ENCODE data around the gene AP1S1. TPM values are rescaled to one million over a fixed set of nuclear protein-coding genes. Genes with fewer than 3 reads are reported as not detected.
A peak's percentile ranks its signal among the peaks of the same experiment; 100 is the strongest.

The AP1S1 gene
- total and polyA plus RNA-seq, 9 of the 15 experiments (the other 6 are each of a cell fraction or from before 2014, with no cell fraction given): 4.4 to 149 (median 89.4) TPM

- no peak for TF ChIP-seq MED1 (CRISPR knock-in tag; IDR thresholded peaks at IDR 0.05; ENCODE audit: borderline replicate concordance)
- no peak for TF ChIP-seq NONO (IDR thresholded peaks at IDR 0.05; ENCODE audit: low read depth in 2 of 2, low read length in 1 of 2)
- 0 out of 4 replicates have a peak, but pooled peaks of 1 of the 2 experiments have one; percentile 16 for TF ChIP-seq TBL1XR1 (IDR thresholded peaks at IDR 0.05; ENCODE audit: low read length in 2 of 2)
- TF ChIP-seq HDAC8 (tag; IDR thresholded peaks at IDR 0.05): no peak
- 0 out of 4 replicates have a peak, but pooled peaks of 1 of the 2 experiments have one; percentile 17 for TF ChIP-seq TEAD1 (CRISPR knock-in tag; IDR thresholded peaks at IDR 0.05)
- TF ChIP-seq THAP12 (CRISPR knock-in tag; IDR thresholded peaks at IDR 0.05): no peak
- TF ChIP-seq PPARD (CRISPR knock-in tag; IDR thresholded peaks at IDR 0.05): no peak
- TF ChIP-seq GTF2F1 (IDR thresholded peaks at IDR 0.05; ENCODE audit: low read depth, low read length): no peak
- no peak for TF ChIP-seq NFIC (IDR thresholded peaks at IDR 0.05)
- TF ChIP-seq THRB (CRISPR knock-in tag; conservative IDR thresholded peaks at IDR 0.05): no peak
- no peak for TF ChIP-seq CHD2 (IDR thresholded peaks at IDR 0.05; ENCODE audit: low read depth, low read length)
- TF ChIP-seq HMBOX1 (IDR thresholded peaks at IDR 0.05): no peak
- no peak for TF ChIP-seq ZBTB43 (CRISPR knock-in tag; IDR thresholded peaks at IDR 0.05)
- TF ChIP-seq ZNF212 (CRISPR knock-in tag; IDR thresholded peaks at IDR 0.05): no peak
- no peak for TF ChIP-seq HNRNPUL1 (IDR thresholded peaks at IDR 0.05; ENCODE audit: low read length)
- no peak for TF ChIP-seq SREBF1 (IDR thresholded peaks at IDR 0.05; ENCODE audit: borderline replicate concordance, low read depth, low read length)
- peak; percentile 57; the same call in 1 of the 2 replicates for TF ChIP-seq MYNN (IDR thresholded peaks at IDR 0.05)
- TF ChIP-seq MYNN (CRISPR knock-in tag; IDR thresholded peaks at IDR 0.05): no peak
- no peak for TF ChIP-seq DLX4 (CRISPR knock-in tag; IDR thresholded peaks at IDR 0.05)
- peak; percentile 89 to 98 (median 94) for TF ChIP-seq CTCF (IDR thresholded peaks at IDR 0.05 in 2 of 3, conservative IDR thresholded peaks at IDR 0.05 in 1 of 3; ENCODE audit: insufficient read depth in 2 of 3, low read depth in 1 of 3, low read length in 3 of 3)
Measured at GRCh38 chr7:101169838-101170551, 15.7 kb downstream of the AP1S1 start (continued).
